ENCODE results near the gene DLX1.

DNA sequence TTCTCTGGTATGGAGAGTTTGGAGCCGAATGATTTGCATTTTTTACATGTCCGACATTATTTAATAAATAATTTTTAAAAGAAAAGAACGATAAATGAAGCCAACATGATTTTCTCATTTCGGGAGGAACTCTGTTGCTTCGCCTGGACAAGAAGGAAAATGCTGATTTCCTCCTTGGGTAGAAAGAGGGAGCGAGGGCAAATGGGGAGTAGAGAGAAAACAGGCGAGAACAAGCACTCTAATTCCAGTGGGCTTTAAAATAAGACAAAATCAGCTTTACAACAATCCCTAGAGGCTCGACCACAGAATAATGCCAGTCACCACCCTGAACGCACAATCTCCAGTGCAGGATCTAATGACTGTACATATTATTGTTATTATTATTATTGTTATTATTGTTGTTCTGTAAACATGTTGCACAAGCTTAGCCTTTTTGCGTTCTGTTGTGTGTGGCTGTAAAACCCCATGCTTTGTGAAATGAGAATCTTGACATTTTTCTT, 3.7 kb downstream of the DLX1 start:
- TF ChIP-seq CTCF (IDR thresholded peaks at IDR 0.05) (no peak), SIN3A (IDR thresholded peaks at IDR 0.05; ENCODE audit: borderline replicate concordance, insufficient read depth, low read depth, low read length) (no peak), POLR2AphosphoS5 (IDR thresholded peaks at IDR 0.05; ENCODE audit: low read depth, low read length) (no peak)
- TF ChIP-seq, protein P1, sequence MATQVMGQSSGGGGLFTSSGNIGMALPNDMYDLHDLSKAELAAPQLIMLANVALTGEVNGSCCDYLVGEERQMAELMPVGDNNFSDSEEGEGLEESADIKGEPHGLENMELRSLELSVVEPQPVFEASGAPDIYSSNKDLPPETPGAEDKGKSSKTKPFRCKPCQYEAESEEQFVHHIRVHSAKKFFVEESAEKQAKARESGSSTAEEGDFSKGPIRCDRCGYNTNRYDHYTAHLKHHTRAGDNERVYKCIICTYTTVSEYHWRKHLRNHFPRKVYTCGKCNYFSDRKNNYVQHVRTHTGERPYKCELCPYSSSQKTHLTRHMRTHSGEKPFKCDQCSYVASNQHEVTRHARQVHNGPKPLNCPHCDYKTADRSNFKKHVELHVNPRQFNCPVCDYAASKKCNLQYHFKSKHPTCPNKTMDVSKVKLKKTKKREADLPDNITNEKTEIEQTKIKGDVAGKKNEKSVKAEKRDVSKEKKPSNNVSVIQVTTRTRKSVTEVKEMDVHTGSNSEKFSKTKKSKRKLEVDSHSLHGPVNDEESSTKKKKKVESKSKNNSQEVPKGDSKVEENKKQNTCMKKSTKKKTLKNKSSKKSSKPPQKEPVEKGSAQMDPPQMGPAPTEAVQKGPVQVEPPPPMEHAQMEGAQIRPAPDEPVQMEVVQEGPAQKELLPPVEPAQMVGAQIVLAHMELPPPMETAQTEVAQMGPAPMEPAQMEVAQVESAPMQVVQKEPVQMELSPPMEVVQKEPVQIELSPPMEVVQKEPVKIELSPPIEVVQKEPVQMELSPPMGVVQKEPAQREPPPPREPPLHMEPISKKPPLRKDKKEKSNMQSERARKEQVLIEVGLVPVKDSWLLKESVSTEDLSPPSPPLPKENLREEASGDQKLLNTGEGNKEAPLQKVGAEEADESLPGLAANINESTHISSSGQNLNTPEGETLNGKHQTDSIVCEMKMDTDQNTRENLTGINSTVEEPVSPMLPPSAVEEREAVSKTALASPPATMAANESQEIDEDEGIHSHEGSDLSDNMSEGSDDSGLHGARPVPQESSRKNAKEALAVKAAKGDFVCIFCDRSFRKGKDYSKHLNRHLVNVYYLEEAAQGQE (IDR thresholded peaks at IDR 0.05; ENCODE audit: insufficient read depth in 1 of 2, low read depth in 2 of 2, low read length in 1 of 2) = no peak

Measured in Panc1 (cell line).